ENCODE data around the gene LRMDA. TPM values are rescaled to one million over a fixed set of nuclear protein-coding genes. Genes with fewer than 3 reads are reported as not detected.

The LRMDA gene
- total and polyA plus RNA-seq, 10 of the 15 experiments (the other 5 are each of a cell fraction or from before 2014, with no cell fraction given) = 0.07 to 0.54 (median 0.29) TPM; not detected in 4

GRCh38 chr10:76298329-76298728 lies 866.9 kb downstream of the LRMDA start:
- Histone ChIP-seq H3K79me2 (ENCODE audit: control insufficient read depth, insufficient read depth, low read length) (no peaks in the 10 kb centered on the region), H3K27me3 (replicated peaks in 1 of 2; ENCODE audit: control insufficient read depth in 2 of 2, insufficient read depth in 2 of 2, low read length in 1 of 2) (no peaks in the 10 kb centered on the region), H2AFZ (ENCODE audit: control insufficient read depth, low read depth, low read length) (no peak overlapping the region), H3K9ac (ENCODE audit: control insufficient read depth, insufficient read depth, low read length) (no peak overlapping the region), H3K36me3 (ENCODE audit: control insufficient read depth in 2 of 2, insufficient read depth in 2 of 2, low read length in 1 of 2) (no peaks in the 10 kb centered on the region), H4K20me1 (ENCODE audit: control insufficient read depth, insufficient read depth) (no peaks in the 10 kb centered on the region), H3K4me1 (ENCODE audit: control insufficient read depth, insufficient read depth, low read length) (no peaks in the 10 kb centered on the region), H3K4me3 (no peak overlapping the region), H3K27ac (ENCODE audit: control insufficient read depth, insufficient read depth) (no peak overlapping the region), H3K4me2 (ENCODE audit: control insufficient read depth, insufficient read depth) (no peak overlapping the region), H3K9me3 (replicated peaks; ENCODE audit: control insufficient read depth, insufficient read depth, low read length) (no peaks in the 10 kb centered on the region)
- TF ChIP-seq TCF12 (IDR thresholded peaks at IDR 0.05; ENCODE audit: low read depth, low read length) = no peak
- no peak for TF ChIP-seq SPI1 (IDR thresholded peaks at IDR 0.05; ENCODE audit: borderline replicate concordance, insufficient read depth, low read depth, low read length)
- TF ChIP-seq SUPT20H (IDR thresholded peaks at IDR 0.05; ENCODE audit: borderline replicate concordance, control insufficient read depth, low read depth, low read length) = no peak
- 0 out of 2 replicates have a peak, but pooled peaks have one; percentile 2 for TF ChIP-seq ZNF687 (IDR thresholded peaks at IDR 0.05)
- TF ChIP-seq BACH1 (IDR thresholded peaks at IDR 0.05; ENCODE audit: borderline replicate concordance) = no peak
- TF ChIP-seq RELB (IDR thresholded peaks at IDR 0.05; ENCODE audit: low read depth) = no peak
- ATAC-seq (peak; percentile 54), DNase-seq (ENCODE audit: low read depth, low spot score) (no peak), FAIRE-seq (no peak)
- BruUV-seq (replicated peaks) = no TSS peak
- ChIA-PET RAD21 (ENCODE audit: unreplicated experiment) (no interaction called here), SMC1A (ENCODE audit: uncharacterized antibody, unreplicated experiment) (interaction anchor here (0.8 to 2.1 kb wide), 5 partner anchors 16 to 260 kb away, joined by 3 to 4 read pairs (median 3); no protein-coding TSS in a partner anchor), POLR2A (no interaction called here), CTCF (interaction anchor here (0.9 to 1.2 kb wide), 3 partner anchors 13 to 210 kb away, joined by 3 read pairs; no protein-coding TSS in a partner anchor)
- intact Hi-C loops (cut with micrococcal nuclease; ENCODE audit: unreplicated experiment) = no loop called here
- in situ Hi-C loops (cut with MboI) = no loop called here
- 10% methylated on average over 3 of the region's 3 CpGs for WGBS (ENCODE audit: insufficient coverage, insufficient replicate concordance, low lambda C conversion rate, missing lambda C conversion rate)

All from GM12878 (cell line).